GM23338 (cell line): Measurements from ENCODE around the gene CLIC5. TPM values are rescaled to one million over a fixed set of nuclear protein-coding genes. Genes with fewer than 3 reads are reported as not detected.

Source experiments
- ATAC-seq: fragments of 200-7000 bp; cut with Tn5 transposase; 3 replicates; pipeline ENCODE4 v1.9.1; 2020
- DNase-seq: peaks from one replicate; pipeline ENCODE4 v3.0.0-alpha.2; 2015; ENCODE audit warnings: low spot score
- H2AFZ ChIP-seq: fragments of 200-600 bp; sonication (generic); 2 replicates; pipeline ENCODE4 v1.8.0; 2016; ENCODE audit warnings: antibody characterized with exemption, mild to moderate bottlenecking, moderate library complexity
- H3F3A ChIP-seq: fragments of 200-600 bp; sonication (generic); replicated peaks from 2 replicates; pipeline ENCODE4 v1.8.0; 2017; ENCODE audit warnings: antibody characterized with exemption, mixed run types, low read depth
- H3K27ac ChIP-seq: fragments of 200-600 bp; sonication (generic); 2 replicates; pipeline ENCODE4 v1.6.1; 2016; ENCODE audit warnings: low read depth
- H3K27me3 ChIP-seq: fragments of 200-600 bp; sonication (generic); 2 replicates; pipeline ENCODE4 v1.8.0; 2016; ENCODE audit warnings: mild to moderate bottlenecking, mixed run types, moderate library complexity; ENCODE audit not compliant: insufficient read depth
- H3K36me3 ChIP-seq: fragments of 200-600 bp; sonication (generic); 2 replicates; pipeline ENCODE4 v1.8.0; 2016; ENCODE audit warnings: mild to moderate bottlenecking; ENCODE audit not compliant: insufficient read depth
- H3K4me1 ChIP-seq: fragments of 200-600 bp; sonication (generic); 2 replicates; pipeline ENCODE4 v1.8.0; 2016; ENCODE audit warnings: mild to moderate bottlenecking, moderate library complexity; ENCODE audit not compliant: insufficient read depth
- H3K4me2 ChIP-seq: fragments of 200-600 bp; sonication (generic); 2 replicates; pipeline ENCODE4 v1.7.1; 2017; ENCODE audit warnings: mixed run types
- H3K4me3 ChIP-seq: fragments of 200-600 bp; sonication (generic); 2 replicates; pipeline ENCODE4 v1.6.1; 2016; ENCODE audit warnings: mixed run types
- H3K79me2 ChIP-seq: fragments of 200-600 bp; sonication (generic); replicated peaks from 2 replicates; pipeline ENCODE4 v1.8.0; 2017; ENCODE audit warnings: mild to moderate bottlenecking; ENCODE audit not compliant: insufficient read depth
- H3K9me2 ChIP-seq: fragments of 200-600 bp; sonication (generic); 2 replicates; pipeline ENCODE4 v1.8.0; 2017; ENCODE audit not compliant: insufficient read depth
- H4K20me1 ChIP-seq: fragments of 200-600 bp; sonication (generic); replicated peaks from 2 replicates; pipeline ENCODE4 v1.8.0; 2017; ENCODE audit warnings: mild to moderate bottlenecking; ENCODE audit not compliant: insufficient read depth
- H3K27ac Mint-ChIP-seq: 2 replicates; pipeline ENCODE4 v1.8.0; 2020; ENCODE audit warnings: inconsistent platforms, mild to moderate bottlenecking, moderate library complexity, mixed read lengths
- H3K27me3 Mint-ChIP-seq: 3 replicates; pipeline ENCODE4 v1.8.0; 2022; ENCODE audit warnings: low read depth, mild to moderate bottlenecking, moderate library complexity, mixed read lengths, inconsistent platforms; ENCODE audit not compliant: insufficient read depth, poor library complexity
- H3K36me3 Mint-ChIP-seq: 3 replicates; pipeline ENCODE4 v1.8.0; 2021; ENCODE audit warnings: low read depth, mild to moderate bottlenecking, inconsistent platforms, moderate library complexity, mixed read lengths
- H3K4me1 Mint-ChIP-seq: 3 replicates; pipeline ENCODE4 v1.8.0; 2020; ENCODE audit warnings: mild to moderate bottlenecking, inconsistent platforms, mixed read lengths
- H3K4me3 Mint-ChIP-seq: 3 replicates; pipeline ENCODE4 v1.8.0; 2021; ENCODE audit warnings: moderate library complexity, mild to moderate bottlenecking, inconsistent platforms, mixed read lengths
- H3K9me3 Mint-ChIP-seq: 3 replicates; pipeline ENCODE4 v1.8.0; 2020; ENCODE audit warnings: moderate library complexity, mild to moderate bottlenecking, inconsistent platforms, mixed read lengths
- CREB1 ChIP-seq: fragments of 250-450 bp; sonication (Bioruptor Pico); IDR thresholded peaks from 2 replicates; pipeline ENCODE4 v1.5.0; 2020; ENCODE audit warnings: low read depth, mild to moderate bottlenecking, moderate library complexity
- CTCF ChIP-seq, 2 experiments: fragments of 200-600 bp in 1 of 2; sonication (generic) in 1 of 2; conservative IDR thresholded peaks; 2 replicates each; pipeline versions ENCODE4 v1.5.1 to v1.6.1; 2016 to 2017; ENCODE audit warnings: antibody characterized with exemption in 2 of 2, low read depth in 2 of 2, mild to moderate bottlenecking in 2 of 2, moderate library complexity in 1 of 2
- EZH2phosphoT487 ChIP-seq: fragments of 200-600 bp; sonication (generic); IDR thresholded peaks from one replicate; pipeline ENCODE4 v1.8.1; 2018; ENCODE audit warnings: antibody characterized with exemption; ENCODE audit not compliant: unreplicated experiment
- NANOG ChIP-seq: IDR thresholded peaks from 2 replicates; pipeline ENCODE4 v1.6.1; 2016; ENCODE audit warnings: antibody characterized with exemption, borderline replicate concordance
- polyA plus RNA-seq: library from polyadenylated mRNA; unstranded; fragments of >200 nt; fragmentation: Nextera tagmentation; extraction: Ambion mirVana; gene quantifications from 2 replicates; pipeline ENCODE4 v1.2.1, GENCODE V29; 2016
- total RNA-seq: library from RNA; depleted of rRNA; stranded (reverse); fragments of >200 nt; shearing (Covaris generic); gene quantifications from 2 replicates; pipeline ENCODE4 v1.2.3, GENCODE V29; 2014
- TF ChIP-seq, protein P1 (sequence below): IDR thresholded peaks from one replicate; pipeline ENCODE4 v1.6.1; 2018; ENCODE audit warnings: antibody characterized with exemption; ENCODE audit not compliant: unreplicated experiment
- TF ChIP-seq, protein P2 (sequence below): IDR thresholded peaks from 2 replicates; pipeline ENCODE4 v1.6.1; 2016; ENCODE audit warnings: antibody characterized with exemption
- TF ChIP-seq, protein P3 (sequence below): fragments of 250-450 bp; sonication (Bioruptor Pico); IDR thresholded peaks from 2 replicates; pipeline ENCODE4 v1.5.0; 2020; ENCODE audit warnings: mild to moderate bottlenecking, moderate library complexity

CLIC5 gene
- total and polyA plus RNA-seq, 2 experiments from 2014 or later, result 0.08 TPM; not detected in 1

DNA sequence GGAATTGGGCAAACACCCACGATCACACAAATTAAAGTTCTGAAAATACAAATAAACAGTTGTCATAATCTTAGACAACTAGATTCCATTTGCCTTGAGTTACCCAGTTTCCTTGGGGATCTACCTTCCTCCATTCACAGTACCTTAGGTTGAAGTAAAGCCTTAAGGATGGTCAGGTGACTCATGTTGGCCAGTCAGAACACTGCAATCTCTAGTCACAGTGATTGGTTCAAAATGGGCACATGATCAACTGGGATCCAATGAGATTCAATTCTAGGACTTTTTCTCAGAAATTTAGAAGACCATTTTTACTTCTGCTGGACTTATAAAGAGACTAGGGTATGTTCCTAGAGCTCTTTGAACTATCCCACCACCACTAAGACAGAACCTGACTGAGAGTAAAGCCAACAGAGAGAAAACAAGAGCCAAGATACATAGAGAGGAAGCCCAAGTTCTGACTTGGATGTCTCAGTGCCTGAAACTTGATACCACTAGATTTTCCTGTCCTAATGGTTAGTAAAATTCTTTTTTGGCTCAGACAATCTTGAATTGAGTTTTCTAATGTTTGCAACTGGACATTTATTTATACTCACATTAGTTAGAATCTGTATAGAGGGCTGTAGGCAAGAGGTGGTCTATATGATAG lies 8.6 kb upstream of the CLIC5 start:
- H3K9me2 ChIP-seq, result 0 out of 2 replicates have a peak, but pooled peaks cover 18% of the 10 kb centered on the region
- no peak overlapping the region for H3K27ac ChIP-seq
- H3K4me2 ChIP-seq, result no peak overlapping the region
- no peak for DNase-seq
- TF ChIP-seq CTCF (conservative IDR thresholded peaks at IDR 0.05; ENCODE audit: low read depth in 2 of 2), result no peak
- Mint-ChIP-seq H3K4me3 (no peak overlapping the region), H3K9me3 (no peaks in the 10 kb centered on the region), H3K4me1 (no peaks in the 10 kb centered on the region), H3K27ac (no peak overlapping the region), H3K36me3 (no peaks in the 10 kb centered on the region), H3K27me3 (no peaks in the 10 kb centered on the region)
- no peaks in the 10 kb centered on the region; the same call in 1 of the 2 replicates for H3K4me1 ChIP-seq
- H3F3A ChIP-seq, result no peaks in the 10 kb centered on the region
- H2AFZ ChIP-seq, result no peak overlapping the region
- no peaks in the 10 kb centered on the region for H4K20me1 ChIP-seq
- no peaks in the 10 kb centered on the region for H3K27me3 ChIP-seq
- H3K79me2 ChIP-seq, result no peaks in the 10 kb centered on the region
- no peak overlapping the region for H3K4me3 ChIP-seq
- no peak for ATAC-seq
- H3K36me3 ChIP-seq, result no peaks in the 10 kb centered on the region

- DNase-seq (no peak), ATAC-seq (no peak)
- Mint-ChIP-seq H3K27me3 (no peaks in the 10 kb centered on the region), H3K4me3 (no peak overlapping the region), H3K9me3 (no peaks in the 10 kb centered on the region), H3K4me1 (no peaks in the 10 kb centered on the region), H3K27ac (no peak overlapping the region), H3K36me3 (no peaks in the 10 kb centered on the region)
- H3K4me1 ChIP-seq, result no peaks in the 10 kb centered on the region; the same call in 1 of the 2 replicates
- peaks cover under 1% of the 10 kb centered on the region; the same call in 1 of the 2 replicates for H3K27me3 ChIP-seq
- no peaks in the 10 kb centered on the region for H3K79me2 ChIP-seq
- no peaks in the 10 kb centered on the region for H3F3A ChIP-seq
- H3K4me3 ChIP-seq, result no peak overlapping the region
- no peaks in the 10 kb centered on the region for H4K20me1 ChIP-seq
- H2AFZ ChIP-seq, result no peak overlapping the region
- H3K9me2 ChIP-seq, result 0 out of 2 replicates have a peak, but pooled peaks cover 18% of the 10 kb centered on the region
- H3K4me2 ChIP-seq, result no peak overlapping the region
- no peaks in the 10 kb centered on the region for H3K36me3 ChIP-seq
- no peak overlapping the region for H3K27ac ChIP-seq
- TF ChIP-seq CREB1 (CRISPR knock-in tag), result no peak
- TF ChIP-seq, protein P1, sequence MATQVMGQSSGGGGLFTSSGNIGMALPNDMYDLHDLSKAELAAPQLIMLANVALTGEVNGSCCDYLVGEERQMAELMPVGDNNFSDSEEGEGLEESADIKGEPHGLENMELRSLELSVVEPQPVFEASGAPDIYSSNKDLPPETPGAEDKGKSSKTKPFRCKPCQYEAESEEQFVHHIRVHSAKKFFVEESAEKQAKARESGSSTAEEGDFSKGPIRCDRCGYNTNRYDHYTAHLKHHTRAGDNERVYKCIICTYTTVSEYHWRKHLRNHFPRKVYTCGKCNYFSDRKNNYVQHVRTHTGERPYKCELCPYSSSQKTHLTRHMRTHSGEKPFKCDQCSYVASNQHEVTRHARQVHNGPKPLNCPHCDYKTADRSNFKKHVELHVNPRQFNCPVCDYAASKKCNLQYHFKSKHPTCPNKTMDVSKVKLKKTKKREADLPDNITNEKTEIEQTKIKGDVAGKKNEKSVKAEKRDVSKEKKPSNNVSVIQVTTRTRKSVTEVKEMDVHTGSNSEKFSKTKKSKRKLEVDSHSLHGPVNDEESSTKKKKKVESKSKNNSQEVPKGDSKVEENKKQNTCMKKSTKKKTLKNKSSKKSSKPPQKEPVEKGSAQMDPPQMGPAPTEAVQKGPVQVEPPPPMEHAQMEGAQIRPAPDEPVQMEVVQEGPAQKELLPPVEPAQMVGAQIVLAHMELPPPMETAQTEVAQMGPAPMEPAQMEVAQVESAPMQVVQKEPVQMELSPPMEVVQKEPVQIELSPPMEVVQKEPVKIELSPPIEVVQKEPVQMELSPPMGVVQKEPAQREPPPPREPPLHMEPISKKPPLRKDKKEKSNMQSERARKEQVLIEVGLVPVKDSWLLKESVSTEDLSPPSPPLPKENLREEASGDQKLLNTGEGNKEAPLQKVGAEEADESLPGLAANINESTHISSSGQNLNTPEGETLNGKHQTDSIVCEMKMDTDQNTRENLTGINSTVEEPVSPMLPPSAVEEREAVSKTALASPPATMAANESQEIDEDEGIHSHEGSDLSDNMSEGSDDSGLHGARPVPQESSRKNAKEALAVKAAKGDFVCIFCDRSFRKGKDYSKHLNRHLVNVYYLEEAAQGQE, result no peak
- TF ChIP-seq, protein P2, sequence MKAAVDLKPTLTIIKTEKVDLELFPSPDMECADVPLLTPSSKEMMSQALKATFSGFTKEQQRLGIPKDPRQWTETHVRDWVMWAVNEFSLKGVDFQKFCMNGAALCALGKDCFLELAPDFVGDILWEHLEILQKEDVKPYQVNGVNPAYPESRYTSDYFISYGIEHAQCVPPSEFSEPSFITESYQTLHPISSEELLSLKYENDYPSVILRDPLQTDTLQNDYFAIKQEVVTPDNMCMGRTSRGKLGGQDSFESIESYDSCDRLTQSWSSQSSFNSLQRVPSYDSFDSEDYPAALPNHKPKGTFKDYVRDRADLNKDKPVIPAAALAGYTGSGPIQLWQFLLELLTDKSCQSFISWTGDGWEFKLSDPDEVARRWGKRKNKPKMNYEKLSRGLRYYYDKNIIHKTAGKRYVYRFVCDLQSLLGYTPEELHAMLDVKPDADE, result no peak
- TF ChIP-seq NANOG, result no peak
- TF ChIP-seq EZH2phosphoT487, result no peak
- TF ChIP-seq, protein P3, sequence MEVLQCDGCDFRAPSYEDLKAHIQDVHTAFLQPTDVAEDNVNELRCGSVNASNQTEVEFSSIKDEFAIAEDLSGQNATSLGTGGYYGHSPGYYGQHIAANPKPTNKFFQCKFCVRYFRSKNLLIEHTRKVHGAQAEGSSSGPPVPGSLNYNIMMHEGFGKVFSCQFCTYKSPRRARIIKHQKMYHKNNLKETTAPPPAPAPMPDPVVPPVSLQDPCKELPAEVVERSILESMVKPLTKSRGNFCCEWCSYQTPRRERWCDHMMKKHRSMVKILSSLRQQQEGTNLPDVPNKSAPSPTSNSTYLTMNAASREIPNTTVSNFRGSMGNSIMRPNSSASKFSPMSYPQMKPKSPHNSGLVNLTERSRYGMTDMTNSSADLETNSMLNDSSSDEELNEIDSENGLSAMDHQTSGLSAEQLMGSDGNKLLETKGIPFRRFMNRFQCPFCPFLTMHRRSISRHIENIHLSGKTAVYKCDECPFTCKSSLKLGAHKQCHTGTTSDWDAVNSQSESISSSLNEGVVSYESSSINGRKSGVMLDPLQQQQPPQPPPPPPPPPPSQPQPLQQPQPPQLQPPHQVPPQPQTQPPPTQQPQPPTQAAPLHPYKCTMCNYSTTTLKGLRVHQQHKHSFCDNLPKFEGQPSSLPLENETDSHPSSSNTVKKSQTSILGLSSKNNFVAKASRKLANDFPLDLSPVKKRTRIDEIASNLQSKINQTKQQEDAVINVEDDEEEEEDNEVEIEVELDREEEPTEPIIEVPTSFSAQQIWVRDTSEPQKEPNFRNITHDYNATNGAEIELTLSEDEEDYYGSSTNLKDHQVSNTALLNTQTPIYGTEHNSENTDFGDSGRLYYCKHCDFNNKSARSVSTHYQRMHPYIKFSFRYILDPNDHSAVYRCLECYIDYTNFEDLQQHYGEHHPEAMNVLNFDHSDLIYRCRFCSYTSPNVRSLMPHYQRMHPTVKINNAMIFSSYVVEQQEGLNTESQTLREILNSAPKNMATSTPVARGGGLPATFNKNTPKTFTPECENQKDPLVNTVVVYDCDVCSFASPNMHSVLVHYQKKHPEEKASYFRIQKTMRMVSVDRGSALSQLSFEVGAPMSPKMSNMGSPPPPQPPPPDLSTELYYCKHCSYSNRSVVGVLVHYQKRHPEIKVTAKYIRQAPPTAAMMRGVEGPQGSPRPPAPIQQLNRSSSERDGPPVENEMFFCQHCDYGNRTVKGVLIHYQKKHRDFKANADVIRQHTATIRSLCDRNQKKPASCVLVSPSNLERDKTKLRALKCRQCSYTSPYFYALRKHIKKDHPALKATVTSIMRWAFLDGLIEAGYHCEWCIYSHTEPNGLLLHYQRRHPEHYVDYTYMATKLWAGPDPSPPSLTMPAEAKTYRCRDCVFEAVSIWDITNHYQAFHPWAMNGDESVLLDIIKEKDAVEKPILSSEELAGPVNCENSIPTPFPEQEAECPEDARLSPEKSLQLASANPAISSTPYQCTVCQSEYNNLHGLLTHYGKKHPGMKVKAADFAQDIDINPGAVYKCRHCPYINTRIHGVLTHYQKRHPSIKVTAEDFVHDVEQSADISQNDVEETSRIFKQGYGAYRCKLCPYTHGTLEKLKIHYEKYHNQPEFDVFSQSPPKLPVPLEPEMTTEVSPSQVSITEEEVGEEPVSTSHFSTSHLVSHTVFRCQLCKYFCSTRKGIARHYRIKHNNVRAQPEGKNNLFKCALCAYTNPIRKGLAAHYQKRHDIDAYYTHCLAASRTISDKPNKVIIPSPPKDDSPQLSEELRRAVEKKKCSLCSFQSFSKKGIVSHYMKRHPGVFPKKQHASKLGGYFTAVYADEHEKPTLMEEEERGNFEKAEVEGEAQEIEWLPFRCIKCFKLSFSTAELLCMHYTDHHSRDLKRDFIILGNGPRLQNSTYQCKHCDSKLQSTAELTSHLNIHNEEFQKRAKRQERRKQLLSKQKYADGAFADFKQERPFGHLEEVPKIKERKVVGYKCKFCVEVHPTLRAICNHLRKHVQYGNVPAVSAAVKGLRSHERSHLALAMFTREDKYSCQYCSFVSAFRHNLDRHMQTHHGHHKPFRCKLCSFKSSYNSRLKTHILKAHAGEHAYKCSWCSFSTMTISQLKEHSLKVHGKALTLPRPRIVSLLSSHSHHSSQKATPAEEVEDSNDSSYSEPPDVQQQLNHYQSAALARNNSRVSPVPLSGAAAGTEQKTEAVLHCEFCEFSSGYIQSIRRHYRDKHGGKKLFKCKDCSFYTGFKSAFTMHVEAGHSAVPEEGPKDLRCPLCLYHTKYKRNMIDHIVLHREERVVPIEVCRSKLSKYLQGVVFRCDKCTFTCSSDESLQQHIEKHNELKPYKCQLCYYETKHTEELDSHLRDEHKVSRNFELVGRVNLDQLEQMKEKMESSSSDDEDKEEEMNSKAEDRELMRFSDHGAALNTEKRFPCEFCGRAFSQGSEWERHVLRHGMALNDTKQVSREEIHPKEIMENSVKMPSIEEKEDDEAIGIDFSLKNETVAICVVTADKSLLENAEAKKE (CRISPR knock-in tag), result no peak
These were observed 7.7 kb upstream of the CLIC5 start for GRCh38 chr6:46023216-46023915.
